DND-41 (cell line): ENCODE data around the gene ADAT2.

Source experiments
- CTCF ChIP-seq: IDR thresholded peaks from 2 replicates; pipeline ENCODE4 v1.5.1; 2012; ENCODE audit warnings: borderline replicate concordance, low read length, moderate library complexity, mild to moderate bottlenecking; ENCODE audit not compliant: poor library complexity, severe bottlenecking; ENCODE audit errors: extremely low read depth
- EZH2 ChIP-seq: IDR thresholded peaks from 3 replicates; pipeline ENCODE4 v1.6.1; 2012; ENCODE audit warnings: borderline replicate concordance, low read depth, mild to moderate bottlenecking, moderate library complexity, low read length, inconsistent platforms; ENCODE audit not compliant: severe bottlenecking

DNA sequence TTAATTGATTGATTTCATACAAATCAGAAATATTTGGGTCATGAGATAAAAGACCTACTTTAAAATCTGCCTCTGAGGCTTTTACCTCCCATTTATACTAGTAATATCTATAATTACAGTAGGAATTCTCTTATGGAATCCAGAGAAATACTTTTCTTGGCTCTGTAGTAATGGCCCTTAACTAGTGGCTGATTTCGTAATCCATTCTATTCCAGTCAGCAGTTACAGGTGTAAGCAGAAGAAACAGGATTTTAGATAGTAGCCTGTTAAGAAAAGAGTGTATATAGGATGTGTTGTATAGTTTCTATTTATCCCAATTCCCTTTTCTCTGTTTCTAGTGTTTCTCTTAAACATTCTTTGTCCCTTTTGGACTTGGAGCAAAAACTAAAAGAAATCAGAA is 21.3 kb upstream of the ADAT2 start:
- no peak for TF ChIP-seq CTCF
- TF ChIP-seq EZH2 = no peak
